Retinal pigment epithelial cell (primary cell): ENCODE results near the gene ITGA2B.
"Not testable (repeated sequence)": the region's sequence is repeated elsewhere in the genome, so short reads cannot be mapped to it uniquely, and the experiment has no call there.

Experiments
- DNase-seq: peaks from one replicate; pipeline ENCODE4 v3.0.0-alpha.2; 2010; ENCODE audit warnings: low read depth
- H3K4me3 ChIP-seq: 2 replicates; pipeline ENCODE4 v1.5.1; 2011; ENCODE audit warnings: mild to moderate bottlenecking, low read length, control low read depth, moderate library complexity
- CTCF ChIP-seq: conservative IDR thresholded peaks from 2 replicates; pipeline ENCODE4 v1.5.1; 2011; ENCODE audit warnings: low read depth, low read length, control low read depth, inconsistent platforms

Gene ITGA2B

GRCh38 chr17:44349553-44350070 is 39.8 kb downstream of the ITGA2B start:
- no peak overlapping the region for H3K4me3 ChIP-seq
- DNase-seq = no peak
- TF ChIP-seq CTCF = no peak

GRCh38 chr17:44348988-44349364 is 40.5 kb downstream of the ITGA2B start:
- H3K4me3 ChIP-seq = no peak overlapping the region
- DNase-seq = no peak
- no peak for TF ChIP-seq CTCF

DNA sequence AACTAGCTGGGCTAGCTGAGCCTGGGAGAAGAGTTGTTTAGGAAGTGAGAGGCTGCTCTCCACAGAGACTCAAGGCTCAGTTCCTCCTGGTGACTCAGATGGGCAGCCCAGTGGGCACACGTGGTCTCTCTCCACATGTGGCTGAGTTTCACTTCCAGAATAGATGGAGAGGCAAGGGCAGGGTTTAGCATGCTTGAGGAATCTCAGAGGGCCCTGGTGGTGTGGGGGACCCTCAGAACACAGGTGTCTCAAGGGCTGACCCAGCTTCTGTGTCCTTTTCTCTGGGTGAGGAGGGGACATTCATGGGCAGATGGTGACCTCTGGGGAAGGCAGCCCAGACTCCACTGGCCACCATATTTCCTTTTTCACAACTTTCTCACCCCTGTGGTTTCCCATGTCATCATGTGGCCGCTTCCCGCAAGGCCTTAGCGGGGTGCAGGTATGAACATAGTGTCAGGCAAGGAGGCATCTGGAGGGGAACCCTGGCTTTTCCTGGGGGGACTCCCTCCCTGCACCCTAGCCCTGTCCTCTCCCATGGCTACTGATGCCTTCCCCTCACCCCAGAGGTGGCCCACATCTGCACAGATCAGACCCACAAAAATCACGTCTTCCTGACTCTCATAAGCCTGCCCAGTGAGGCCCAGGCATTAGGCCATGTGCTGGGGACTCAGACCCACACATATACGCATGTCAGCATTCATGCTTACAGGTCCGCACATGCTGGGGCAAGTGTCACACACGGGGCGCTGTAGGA is 41.0 kb downstream of the ITGA2B start:
- H3K4me3 ChIP-seq = no peak overlapping the region
- no peak for DNase-seq
- no peak for TF ChIP-seq CTCF

DNA sequence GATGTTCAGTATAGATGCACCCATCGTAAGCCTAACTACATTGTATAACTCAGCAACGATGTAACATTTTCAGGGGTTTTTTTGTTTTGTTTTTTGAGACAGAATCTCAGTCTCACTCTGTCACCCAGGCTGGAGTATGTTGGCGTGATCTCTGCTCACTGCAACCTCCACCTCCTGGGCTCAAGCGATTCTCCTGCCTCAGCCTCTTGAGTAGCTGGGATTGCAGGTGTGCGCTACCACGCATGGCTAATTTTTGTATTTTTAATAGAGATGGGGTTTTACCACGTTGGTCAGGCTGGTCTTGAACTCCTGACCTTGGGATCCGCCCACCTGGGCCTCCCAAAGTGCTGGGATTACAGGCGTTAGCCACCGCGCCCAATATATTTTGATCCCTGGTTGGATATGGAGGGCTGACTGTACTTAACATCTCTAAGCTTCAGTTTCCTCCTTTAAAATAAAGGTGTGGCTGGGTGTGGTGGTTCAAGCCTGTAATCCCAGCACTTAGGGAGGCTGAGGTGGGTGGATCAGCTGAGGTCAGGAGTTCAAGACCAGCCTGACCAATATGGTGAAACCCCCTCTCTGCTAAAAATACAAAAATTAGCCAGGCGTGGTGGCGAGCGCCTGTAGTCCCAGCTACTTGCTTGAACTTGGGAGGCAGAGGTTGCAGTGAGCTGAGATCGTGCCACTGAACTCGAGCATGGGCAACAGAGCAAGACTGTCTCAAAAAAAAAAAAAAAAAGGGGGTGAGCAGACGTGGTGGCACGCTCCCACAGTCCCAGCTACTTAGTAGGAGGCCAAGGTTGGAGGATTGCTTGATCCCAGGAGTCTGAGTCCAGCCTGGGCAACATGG is 42.0 kb downstream of the ITGA2B start:
- not testable (repeated sequence) for DNase-seq, H3K4me3 ChIP-seq

DNA sequence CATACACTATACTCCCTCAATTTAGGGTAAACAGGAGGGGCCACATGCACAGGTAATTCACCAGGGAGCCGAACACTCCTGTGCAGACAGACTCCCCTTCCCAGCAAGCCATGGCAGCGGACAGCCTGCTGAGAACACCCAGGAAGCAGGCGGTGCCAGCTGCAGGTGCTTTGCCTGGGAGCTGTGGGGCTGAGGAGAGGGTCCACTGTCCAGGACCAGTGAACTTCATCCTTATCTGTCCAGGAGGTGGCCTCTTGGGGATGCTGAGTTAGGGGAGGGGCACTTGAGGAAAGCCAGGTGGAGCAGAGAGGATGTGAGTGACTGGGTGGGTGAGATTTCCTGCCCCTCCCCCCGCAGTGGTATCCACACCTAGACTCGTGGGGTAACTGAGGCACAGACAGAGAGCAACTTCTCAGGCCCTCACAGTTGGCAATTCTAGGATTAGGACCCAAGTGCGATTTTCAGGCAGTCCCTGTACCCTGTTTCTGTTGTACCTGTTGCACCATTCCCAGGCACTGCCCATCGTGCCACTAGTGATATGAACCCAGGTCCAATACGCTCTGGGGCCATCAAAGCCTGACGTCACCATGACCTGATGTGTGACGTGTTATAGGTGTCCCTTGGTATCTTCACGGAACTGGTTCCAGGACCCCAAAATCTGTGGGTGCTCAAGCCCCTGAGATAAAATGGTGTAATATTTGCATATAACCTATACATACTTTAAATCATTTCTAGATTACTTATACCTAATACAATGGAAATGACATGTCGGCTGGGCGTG is 43.2 kb downstream of the ITGA2B start:
- no peak for TF ChIP-seq CTCF
- no peak for DNase-seq
- peak overlapping the region; percentile 99 for H3K4me3 ChIP-seq

DNA sequence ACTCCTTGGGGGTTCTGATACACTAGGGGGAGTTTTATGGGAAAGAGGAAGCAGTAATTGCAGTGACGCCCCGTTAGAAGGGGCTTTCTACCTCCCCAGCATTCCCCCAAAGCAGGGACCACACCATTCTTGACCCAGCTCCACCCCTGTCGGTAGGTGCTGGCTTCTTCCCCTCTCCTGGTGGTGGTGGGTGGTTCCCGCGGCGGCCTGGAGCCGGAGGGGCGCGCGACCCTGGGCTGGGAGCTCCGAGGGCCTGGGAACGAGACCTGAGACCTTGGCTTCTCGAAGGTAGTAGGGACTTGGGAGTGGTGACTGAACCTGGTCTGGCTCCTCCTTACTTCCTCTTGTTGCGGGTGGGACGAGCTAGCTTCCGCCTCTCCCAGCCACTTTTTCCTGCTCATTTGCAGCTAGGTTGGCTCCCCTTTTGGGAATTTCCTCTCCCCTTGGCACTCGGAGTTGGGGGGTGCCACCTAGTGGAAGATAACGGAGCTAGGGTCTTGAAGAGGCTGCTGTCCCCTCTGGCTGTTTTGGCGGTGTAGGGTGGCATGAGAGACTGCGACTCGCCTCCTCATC is 43.9 kb downstream of the ITGA2B start:
- DNase-seq = peak; percentile 39
- TF ChIP-seq CTCF = peak; percentile 75
- peak overlapping the region; percentile 99 for H3K4me3 ChIP-seq
